ENCODE data around the gene SPPL3.

- TF ChIP-seq EZH2 (IDR thresholded peaks at IDR 0.05) = no peak
- TF ChIP-seq CTCF (IDR thresholded peaks at IDR 0.05) = no peak
Measured at GRCh38 chr12:120810021-120810420, 94.1 kb downstream of the SPPL3 start.
